HG02588 (cell line): ENCODE results near the gene FAP.

Source experiments
- ATAC-seq: cut with Tn5 transposase; IDR thresholded peaks from one replicate; pipeline ENCODE4 v1.9.1; 2021; ENCODE audit warnings: mild to moderate bottlenecking, moderate library complexity; ENCODE audit not compliant: unreplicated experiment

The FAP gene

DNA sequence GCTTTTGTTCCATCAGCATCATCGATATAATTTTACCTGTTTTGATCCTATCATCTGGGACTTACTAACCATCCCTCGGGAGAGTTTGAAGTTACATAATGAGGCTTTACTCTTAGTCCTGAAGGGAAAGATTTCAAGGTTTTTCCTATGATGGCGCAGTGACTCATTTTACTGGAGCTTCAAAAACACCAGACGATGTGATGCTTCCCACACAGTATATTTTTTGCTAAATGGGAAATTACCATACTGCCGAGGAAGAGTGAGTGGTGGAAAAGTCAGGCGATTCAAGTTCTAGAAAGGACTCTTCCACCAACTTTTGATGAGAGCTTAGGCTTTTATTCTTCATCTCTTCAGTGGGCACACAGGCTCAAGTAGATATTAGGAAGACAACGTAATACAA lies 46.6 kb downstream of the FAP start:
- ATAC-seq, result no peak

DNA sequence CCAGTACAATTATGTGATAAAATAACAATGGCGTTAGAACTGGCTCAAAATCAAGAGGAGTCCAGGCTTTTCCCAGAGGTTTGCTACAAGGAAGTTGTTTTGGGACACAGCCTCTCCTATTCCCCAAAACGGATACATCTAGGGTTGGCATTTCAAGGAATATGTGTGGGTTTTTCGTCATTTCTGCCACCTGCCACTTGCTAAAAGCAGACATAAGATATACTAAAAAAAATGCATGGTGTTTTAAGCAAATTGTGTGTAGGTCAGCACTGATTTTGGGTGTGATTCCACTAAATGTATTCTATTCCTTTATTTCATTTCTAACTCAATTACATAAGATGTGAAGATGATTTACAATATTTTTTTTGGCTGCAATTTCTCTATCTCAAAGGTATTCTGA lies 54.8 kb downstream of the FAP start:
- ATAC-seq, result no peak

DNA sequence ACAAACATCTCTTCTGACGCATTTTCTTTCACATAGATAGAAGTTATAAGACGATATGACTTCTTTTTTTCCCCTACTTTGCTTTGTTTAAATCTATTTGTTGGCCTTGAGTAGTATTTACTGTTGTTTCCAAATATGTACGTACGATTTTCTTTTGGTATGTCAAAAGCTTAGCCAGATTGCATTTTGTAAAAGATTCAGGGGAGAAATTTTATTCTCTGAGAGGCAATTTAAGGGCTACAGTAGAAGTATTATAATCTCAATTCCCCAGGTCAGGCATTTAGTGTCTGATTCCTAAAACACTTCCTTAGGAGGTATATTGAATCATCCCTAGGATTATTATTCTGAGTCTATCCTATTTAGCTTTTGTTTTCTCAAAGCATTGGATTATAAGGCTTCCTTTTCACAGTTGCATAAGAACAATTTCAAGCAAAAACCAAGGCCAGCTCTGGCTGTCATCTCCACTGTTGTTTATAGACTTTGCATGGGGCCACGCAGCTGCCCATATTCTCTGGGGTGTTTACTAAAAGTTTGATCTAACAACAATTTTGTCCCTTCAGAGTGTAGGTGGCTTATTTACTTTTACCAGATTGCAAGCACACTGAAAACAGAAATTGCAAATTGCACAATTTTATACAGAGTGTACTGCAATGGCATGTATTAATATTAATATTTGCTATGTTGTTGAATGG lies 57.6 kb downstream of the FAP start:
- no peak for ATAC-seq

DNA sequence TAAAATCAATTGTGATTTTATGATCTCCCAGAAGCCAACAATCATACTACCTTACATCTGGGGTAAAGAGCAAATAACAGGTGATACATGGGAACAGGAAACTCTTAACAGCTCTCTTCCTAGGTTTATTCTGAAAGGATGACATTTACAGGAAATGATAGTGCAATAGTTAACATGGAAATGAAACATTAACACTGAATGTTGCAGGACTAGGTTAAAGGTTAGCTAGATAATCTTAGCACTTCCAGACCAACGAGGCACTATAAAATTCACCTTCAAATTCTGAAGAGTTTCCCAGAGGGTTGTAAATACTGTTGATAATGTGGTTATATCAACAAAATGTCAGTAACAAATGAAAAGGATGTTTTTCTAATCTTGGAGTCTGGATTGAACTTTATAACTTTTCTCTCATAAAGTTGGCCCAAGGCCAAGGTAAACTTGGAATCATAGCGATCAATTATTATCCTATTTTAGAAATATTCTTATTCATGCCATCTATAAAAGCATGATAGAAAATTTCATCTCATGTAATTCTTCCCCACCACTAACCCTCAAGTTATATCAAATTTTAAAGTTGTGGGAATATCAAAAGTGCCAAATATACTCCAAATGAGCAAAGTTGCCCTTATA lies 58.3 kb downstream of the FAP start:
- no peak for ATAC-seq

DNA sequence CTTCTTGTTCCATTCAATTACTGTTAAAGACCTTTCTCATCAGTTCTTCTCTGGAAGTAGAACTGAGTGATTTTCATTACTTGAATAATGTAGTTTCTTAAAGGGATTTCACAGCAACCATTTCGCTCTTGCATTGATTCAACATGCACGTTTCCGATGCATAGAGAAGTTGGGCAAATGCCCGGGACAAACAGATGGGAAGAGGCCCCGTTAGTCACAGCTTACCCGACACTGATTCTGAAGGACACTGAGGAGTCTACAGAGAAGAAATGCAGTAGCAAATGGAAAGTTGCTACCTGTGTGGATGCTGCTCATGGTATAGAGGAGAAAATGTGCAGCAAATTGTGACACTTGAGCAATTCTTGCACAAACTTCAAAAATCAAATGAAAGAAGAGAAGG lies 58.9 kb downstream of the FAP start:
- no peak for ATAC-seq

DNA sequence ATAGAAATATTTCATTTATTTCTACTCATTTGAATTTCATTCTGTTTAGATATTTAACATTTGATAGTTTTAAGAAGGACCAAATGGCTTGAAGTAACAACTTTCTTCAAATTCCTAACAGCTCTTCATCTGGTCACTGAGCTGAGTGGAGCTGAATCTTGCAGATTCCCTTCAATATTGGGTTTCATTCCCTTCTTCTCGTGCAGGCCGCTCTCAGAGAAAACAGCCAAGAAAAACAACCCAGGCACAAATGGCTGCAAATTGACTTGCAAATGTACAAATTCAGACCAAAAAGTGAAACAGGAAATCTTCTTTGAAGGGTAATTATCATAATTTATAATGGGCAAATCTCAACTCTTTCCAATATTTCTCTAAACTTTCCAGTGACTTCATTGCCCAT lies 60.9 kb downstream of the FAP start:
- ATAC-seq, result no peak

DNA sequence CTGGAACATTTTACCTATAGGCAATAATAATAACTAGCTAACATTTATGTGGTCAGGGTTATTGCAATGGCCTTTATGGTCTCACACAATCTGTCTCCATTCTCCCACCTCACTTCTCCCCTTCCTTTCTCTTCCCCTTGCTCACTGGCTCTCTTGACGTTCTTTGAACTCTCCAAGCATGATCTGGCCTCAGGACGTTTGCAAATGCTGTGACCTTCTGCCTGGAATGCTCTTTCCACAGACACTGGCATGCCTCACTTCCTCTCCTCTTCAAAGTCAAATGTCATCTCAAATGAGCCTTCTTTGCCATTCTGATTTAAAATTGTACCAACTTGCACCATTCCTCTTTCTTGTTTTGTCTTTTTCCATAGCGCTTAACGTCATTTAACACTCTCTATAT lies 65.9 kb downstream of the FAP start:
- ATAC-seq, result no peak

DNA sequence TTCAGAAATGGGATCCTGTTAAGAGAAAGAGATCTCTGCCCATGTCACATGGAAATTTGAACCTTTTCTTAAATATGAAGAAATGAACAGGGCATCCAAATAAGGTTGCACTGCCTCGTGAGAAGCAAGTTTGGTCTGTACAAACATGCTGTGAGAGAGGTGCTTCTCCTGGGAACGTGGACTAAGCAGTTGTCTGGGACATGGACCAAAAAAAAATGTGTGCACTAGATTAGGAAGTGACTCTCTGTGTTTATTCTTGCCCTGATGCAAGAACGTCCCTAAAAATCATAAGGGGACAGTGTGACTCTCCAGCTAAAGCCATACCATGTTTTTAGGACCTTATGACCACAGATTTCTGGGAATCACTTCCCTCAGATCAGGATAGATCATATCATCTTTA lies 67.5 kb downstream of the FAP start:
- no peak for ATAC-seq

DNA sequence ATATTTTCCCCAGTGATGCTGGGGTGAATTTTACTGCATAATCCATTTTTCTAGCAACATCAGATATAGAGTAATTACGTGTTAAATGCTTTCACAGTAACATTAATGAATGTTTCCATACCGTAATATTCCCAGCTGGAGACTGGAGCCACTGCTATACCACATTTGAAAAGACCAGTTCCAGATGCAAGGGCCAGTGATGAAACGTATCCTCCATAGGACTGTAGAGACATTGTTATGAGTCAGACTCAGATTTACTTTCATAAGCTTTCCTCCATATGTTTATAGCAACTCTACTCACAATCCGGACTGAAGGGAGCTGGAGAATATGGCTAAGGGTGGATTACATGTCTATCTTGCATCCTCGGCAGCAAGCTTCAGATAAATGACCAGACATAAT lies 68.5 kb downstream of the FAP start:
- ATAC-seq, result no peak

DNA sequence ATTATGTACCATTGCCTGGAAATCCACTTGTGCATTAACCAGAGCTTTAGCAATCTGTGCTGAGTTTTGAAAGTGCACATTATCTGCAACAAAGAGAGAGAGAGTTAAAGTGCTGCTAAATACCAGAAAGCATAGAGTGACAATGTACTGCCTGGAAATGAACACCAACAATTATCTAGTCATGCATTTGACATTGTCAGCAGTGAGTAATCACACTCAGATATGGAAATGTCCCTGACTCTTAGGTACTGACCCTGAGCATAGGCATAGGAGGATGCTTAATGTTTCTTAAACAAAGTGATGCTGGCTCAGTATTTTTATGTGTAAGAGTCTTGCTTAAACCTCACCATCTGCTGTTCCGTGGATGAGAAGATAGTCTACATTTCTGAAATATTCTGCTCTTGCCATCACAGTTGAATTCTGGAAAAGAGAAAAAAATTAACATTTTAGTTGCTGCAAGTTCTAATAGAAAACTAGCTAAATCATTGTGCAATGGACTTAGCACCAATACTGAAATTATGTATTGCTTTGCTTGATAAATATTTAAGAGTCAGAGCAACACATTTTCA lies 70.4 kb downstream of the FAP start:
- ATAC-seq, result no peak

DNA sequence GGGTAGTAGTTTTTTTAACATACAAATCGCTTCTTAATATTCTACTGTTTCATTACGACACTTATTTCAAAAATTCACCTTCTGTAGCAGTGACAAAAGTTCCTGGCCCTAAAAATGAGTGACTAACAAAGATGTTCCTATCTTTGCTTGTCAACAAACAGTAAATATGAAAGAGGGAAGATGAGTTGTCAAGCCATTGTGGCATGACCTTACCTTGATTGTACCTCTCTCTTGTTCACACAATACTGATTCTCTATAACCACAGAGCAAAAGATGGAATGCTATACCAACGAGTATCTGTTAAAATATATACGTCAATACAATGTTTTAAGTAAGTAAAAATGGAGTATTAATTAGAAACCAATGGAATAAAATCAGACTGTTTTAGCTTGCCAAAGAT lies 76.5 kb downstream of the FAP start:
- ATAC-seq, result no peak

DNA sequence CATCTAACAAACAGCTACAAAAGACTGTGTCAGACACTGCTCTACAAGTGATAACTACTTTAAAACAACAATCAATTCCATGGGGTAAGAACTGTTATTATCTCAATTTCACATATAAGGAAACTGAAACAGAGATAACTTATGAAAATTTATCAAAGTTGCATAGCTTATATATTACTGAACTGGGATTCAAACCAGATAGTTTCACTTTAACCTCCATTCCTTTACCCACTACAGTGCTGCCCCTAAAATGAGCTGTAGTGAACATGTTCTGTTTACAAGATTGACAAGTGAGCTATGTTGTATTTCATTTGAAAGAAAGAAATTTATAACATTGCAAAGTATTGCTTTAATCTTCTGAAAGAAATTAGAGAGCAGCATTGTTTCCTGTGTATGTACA lies 77.1 kb downstream of the FAP start:
- no peak for ATAC-seq

DNA sequence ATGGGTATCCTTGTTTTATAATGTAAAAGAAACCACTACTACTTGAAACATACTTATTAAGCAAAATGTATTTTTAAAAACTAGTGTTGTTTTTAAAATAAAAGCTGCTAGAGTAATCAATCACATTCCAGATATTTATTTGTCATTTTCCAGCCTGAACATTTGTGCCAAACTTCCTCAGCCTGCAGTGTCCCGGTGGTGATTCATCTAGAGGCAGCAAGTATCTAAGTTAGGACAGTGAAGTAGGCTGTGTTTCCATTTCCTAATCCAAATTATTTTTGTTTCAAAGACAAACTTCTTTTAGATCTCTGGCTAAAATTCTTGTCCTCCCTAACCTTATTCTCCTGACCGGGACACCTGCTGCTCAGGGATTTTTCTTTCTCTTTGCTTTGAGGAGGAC lies 78.4 kb downstream of the FAP start:
- no peak for ATAC-seq

DNA sequence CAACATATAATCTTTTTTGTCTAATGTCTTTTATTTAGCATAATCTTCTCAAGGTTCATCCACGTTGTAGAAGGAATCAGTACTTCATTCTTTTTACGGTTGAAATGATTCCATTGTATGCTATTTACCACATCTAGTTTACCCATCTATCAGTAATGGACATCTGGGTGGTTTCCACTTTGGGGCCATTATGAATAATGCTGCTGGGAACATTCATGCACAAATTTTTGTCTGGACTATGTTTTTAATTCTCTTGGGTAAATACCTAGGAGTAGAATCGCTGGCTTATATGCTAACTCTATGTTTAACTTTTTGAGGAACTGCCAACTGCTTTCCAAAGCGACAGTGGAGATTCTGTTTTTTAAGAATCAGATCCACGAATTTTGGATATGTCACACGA lies 83.8 kb downstream of the FAP start:
- no peak for ATAC-seq

DNA sequence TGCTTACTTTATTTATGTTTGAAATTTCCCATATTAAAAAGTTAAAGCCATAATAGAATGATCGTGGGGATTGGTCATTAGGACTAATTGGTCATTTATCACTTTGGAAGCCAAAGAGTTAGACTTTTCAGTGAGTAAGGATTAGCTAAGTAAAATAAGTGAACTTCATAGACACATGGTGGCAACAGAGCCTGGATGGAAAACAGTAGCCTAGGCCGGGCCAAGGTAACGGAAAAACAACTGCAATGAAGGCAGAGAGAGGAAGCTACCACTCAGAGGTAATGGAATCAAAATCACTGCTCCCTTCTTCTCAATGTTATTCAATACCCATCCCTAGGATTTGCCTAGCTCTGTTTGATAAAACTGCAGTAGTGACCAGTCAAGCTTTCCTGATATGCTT lies 87.1 kb downstream of the FAP start:
- no peak for ATAC-seq

DNA sequence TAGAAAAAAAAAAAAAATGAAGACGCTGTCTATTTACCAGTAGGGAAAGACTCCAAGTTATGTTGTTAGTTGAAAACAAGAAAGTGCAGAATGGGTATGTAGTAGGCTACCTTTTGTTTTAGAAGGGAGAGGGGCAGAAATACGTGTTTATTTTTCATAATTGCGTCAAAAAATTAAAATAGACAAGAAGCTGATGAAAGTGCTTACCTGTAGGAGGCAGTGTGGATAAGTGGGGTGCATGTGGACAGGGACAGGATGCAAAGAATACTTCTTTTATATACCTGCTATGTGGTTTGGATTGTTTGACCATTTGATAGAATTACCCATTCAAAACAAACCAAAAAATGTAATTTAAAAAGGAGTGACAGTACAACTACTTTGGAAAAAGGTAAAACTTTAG lies 88.2 kb downstream of the FAP start:
- no peak for ATAC-seq

DNA sequence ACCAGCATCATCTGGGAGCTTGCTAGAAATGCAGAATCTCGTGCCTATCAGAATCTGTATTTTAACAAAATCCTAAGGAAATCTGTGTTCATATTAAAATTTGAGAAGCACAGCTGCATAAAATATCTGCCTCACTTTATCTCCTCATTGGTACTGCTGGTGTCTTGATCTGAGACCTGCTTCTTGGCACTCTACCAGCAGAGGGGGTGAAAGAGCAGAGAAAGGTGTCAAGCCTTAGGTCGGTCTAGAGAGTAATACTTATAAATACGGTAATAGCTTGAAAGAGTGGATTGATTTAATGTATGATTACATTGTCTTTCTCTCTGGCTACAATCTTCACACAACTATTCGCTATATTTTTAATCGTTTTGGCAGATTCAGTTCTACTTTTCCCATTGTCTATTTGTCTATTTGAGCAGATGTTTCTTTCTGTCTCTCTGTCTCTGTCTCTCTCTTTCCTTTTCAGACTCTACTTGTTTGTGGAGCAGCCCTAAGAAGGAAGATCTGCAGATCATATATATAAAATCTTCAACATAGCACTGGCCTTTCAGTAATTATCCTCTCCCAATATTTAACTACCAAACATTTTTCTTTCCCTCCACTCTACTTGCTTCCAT lies 89.5 kb downstream of the FAP start:
- ATAC-seq, result peak; percentile 95

DNA sequence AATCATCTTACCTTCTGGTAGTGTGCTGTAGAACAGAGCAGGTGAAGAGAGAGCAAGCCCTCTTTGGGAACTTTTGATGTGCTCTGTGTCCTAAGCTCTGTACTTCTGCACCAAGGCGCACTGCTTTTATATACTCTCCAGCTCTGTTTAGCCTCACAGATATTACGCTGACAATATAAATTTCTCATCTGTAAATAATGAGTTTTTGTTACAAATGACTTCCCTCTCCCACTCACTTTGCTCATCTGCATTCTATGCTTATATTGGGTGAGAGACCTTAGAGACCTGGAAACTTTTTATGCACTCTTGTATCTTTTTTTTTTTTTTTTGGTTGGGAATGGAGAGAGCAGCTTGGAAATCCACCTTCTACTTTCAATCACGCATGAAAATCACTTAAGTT lies 91.1 kb downstream of the FAP start, which contains the start of gene GCG:
TSS of gene GCG (minus strand) at position 101 of the 400 bp plus-strand sequence. CDS start 3,069 bp downstream, outside the sequence.
- no peak for ATAC-seq

DNA sequence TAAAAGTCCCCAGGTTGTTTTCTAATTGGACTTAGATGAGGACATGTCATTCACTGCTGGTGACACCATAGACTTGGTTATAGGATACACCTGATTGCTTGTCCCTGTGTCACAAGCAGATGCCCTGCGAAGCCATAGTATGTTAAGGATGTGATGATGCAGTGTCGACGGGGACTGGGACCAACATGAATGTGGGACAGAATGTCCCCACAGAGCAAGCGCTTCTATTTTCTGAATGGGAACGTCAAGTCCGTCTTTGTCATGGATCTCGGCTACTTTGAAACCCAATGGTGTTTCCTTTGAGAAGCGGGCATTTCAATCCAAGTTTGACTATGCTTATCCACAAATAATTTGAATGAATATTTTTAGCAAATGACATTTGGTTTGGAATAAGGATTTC lies 93.3 kb downstream of the FAP start:
- no peak for ATAC-seq

DNA sequence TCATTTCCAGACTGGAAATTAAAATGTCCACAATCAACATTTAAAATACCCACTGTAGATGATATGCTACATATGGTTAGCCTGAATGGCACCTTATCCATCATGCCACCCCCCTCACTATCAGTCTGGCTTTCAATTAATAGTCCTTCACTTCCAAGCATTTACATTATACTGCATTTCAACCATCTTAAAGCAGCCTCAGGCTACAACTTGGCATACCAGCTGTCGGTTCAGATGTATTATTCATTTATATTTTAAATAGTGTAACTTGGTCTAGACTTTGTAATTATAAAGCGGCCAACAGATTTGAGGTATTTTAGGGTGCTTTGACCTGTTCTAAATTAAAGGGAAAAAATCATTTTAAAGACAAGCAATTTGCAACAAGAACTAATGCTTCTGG lies 93.8 kb downstream of the FAP start:
- ATAC-seq, result no peak

DNA sequence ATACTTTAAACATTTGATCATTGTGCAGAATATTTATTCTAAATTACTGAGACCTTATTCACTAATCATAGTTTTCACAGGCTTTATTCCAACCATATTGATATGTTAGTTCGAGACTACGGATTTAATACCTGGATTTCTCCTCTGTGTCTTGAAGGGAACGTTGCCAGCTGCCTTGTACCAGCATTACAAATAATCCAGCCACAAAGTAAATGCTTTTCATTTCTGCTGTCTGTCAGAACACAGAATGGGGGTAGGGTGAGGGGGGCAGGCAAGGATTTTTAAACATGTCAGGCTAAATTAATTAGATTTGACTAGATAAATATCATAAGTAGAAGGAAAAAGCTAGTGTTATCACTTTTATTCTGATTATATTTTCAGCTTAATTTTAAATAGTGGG lies 94.3 kb downstream of the FAP start:
- ATAC-seq, result no peak

DNA sequence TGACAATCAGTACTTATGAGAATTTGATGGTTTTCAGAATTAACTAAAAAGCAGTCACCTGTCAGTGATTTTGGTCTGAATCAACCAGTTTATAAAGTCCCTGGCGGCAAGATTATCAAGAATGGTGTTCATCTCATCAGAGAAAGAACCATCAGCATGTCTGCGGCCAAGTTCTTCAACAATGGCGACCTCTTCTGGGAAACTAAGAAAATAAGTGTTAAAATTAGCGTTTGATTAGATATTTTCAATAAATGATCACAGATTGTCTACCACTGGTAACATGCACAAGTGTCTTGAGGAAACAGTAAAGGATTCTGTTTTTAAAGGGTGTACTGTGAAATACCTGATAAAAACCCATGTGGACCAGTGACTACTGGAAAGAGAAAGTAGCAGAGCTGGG lies 99.3 kb downstream of the FAP start:
- no peak for ATAC-seq
